Activated CD8-positive, alpha-beta memory T cell treated with anti-CD3 and anti-CD28 coated beads for 36 hours (primary cell): ENCODE measurements around the gene DNAJA2. TPM values are rescaled to one million over a fixed set of nuclear protein-coding genes. Genes with fewer than 3 reads are reported as not detected.

Source experiments
- CTCF ChIA-PET: fragments of 350-600 bp; sonication (Branson Sonifier 250); formaldehyde crosslinking; loops from one replicate; lab custom pipeline; 2021; ENCODE audit warnings: antibody characterized with exemption; lab: Charles Lee
- POLR2A ChIA-PET: fragments of 350-600 bp; sonication (Branson Sonifier 250); formaldehyde crosslinking; loops from one replicate; lab custom pipeline; 2021; ENCODE audit warnings: antibody characterized with exemption; lab: Charles Lee
- total RNA-seq, 2 experiments: library from RNA; stranded (reverse); gene quantifications; one replicate each; pipeline ENCODE4 v1.2.3, GENCODE V29; 2021

DNAJA2 gene
- total RNA-seq, 2 experiments from 2014 or later, result 84.7 to 88.1 TPM

DNA sequence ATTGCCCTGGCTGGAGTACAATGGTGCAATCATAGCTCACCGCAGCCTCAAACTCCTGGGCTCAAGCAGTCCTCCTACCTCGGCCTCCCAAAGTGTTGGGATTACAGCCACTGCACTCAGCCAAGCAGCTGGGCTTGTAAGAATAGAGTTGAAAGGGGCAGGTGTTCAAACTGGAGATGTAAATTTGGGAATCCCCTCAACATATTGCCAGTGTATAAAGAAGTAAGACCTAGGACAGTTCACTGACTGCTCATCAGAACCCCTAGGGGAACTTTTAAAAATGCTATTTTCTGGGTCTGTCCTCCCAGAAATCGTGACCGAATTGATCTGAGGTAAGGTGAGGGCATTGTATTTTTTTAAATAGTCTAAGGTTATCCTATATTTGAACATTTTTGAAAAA lies 8.9 kb upstream of the DNAJA2 start:
- ChIA-PET CTCF (no interaction called here), POLR2A (no interaction called here)

DNA sequence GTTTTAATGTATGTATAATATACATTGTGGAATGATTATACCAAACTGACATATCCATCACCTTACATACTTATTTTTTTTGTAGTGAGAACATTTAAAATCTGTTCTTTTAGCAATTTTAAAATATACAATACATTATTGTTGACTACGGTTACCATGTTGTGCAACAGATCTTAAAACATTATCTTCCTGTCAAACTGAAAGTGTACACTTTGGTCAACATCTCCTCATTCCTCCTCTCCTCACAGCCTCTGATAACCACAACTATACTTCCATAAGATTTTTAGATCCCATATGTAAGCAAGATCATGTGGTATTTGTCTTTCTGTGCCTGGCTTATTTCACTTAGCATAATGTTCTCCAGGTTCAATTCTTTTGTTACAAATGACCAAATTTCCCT lies 7.5 kb upstream of the DNAJA2 start:
- ChIA-PET POLR2A (no interaction called here), CTCF (no interaction called here)

DNA sequence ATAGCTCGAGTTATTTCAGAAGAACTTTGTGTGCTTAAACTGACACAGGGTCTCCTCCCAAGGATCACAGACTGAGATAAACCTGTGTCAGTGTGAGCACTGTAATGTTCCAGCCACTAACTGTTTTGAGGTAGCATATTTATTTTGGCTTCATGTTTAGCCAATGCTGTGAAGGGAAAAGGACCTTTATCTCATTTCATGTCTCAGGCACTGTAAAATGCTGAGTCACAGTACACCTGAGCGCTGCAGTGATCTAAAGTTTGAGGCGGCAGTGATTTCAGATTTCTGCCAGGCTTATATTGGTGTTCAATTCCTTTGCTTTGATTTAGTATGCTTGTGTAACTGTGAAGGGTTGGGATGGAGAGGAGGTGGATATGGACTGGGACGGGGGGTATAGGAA lies 3.1 kb upstream of the DNAJA2 start:
- ChIA-PET CTCF (no interaction called here), POLR2A (no interaction called here)

DNA sequence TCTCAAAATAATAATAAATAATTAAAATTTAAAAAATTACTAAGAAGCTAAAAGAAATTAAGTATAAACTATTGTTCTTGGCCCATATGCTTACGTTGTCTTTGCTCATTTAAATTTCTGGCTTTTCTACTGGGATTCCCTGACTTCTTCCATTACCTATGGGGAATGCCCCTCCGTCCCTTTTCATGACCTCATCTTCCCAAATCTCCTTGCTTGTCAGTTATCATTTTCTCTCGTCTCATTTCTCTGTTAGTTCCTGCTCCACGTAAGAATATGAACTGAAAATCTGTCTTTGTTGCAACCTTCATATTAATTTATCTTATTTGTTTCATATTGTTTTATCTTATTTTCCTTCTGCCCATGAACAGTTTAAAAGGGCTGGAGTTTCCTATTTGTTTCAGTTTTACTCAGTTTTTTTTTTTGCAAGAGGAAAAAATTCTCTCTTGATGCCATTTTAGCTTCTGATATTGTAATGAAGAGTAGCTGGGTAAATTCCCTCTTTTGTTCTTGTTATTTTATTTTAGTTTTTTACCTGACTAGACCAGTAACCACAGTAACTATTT lies 2.5 kb upstream of the DNAJA2 start:
- ChIA-PET POLR2A (no interaction called here), CTCF (interaction anchor here (0.6 kb wide), 1 partner anchor 146 kb away, joined by 3 read pairs; no protein-coding TSS in a partner anchor)

DNA sequence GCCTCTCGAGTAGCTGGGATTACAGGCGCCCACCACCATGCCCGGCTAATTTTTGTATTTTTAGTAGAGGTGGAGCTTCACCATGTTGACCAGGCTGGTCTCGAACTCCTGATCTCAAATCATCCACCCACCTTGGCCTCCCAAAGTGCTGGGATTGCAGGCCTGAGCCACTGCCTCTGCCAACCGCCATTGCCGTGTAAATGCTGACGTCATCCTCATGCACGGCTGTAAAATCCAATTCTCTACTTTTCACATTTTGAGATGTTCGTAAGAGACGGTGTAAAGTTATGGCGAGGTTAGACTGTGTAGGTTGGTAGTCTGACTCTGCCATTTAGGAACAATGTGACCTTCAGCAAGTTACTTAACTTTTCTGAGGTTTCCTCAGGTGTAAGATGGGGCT lies 1.7 kb upstream of the DNAJA2 start:
- CTCF ChIA-PET, result interaction anchor here (0.7 to 1.6 kb wide), 2 partner anchors 12 to 168 kb away, joined by 3 to 5 read pairs; partner anchors contain the start of gene NETO2
- POLR2A ChIA-PET, result no interaction called here

DNA sequence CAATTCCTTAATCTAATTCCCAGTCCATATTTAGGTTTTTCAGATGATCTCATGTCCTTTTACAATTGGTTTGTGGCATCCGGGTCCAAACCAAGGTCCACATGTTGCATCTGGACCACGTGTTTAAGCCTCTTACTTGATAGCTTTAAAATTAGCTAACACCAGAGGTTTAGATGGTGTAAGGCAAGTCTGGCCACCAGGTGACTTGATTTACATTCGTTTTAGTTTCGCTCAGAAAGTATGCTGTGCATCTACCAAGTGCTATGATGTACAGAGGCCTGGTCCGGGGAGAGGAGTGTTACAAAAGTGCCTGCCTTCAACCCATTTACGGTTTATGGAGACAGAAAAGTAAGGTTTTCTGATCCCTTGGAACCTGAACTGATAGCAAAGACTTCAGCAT lies 878 bp upstream of the DNAJA2 start:
- POLR2A ChIA-PET, result interaction anchor here (1.0 to 1.9 kb wide), 3 partner anchors 12 to 169 kb away, joined by 3 to 5 read pairs (median 4); partner anchors contain the start of genes C16orf87 and NETO2
- CTCF ChIA-PET, result interaction anchor here (1.0 to 1.6 kb wide), 6 partner anchors 11 to 169 kb away, joined by 3 to 5 read pairs (median 3); partner anchors contain the start of gene NETO2

DNA sequence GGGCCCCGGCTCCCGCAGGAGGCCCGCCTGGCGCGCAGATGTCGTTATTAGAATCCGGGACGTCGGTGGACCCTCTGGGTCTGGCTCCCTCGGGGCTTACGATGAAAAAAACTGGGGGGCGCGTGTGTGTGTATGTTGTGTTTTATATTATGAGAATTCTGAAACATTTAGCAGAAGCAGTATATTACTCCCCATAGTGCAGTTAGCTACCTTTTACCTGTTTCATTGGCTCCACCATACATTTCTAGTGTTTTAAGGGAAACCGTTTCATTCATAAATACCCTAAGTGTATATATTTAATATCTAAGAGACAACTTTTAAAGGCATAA lies 486 bp upstream of the DNAJA2 start:
- POLR2A ChIA-PET, result interaction anchor here (1.0 to 1.9 kb wide), 3 partner anchors 12 to 169 kb away, joined by 3 to 5 read pairs (median 4); partner anchors contain the start of genes C16orf87 and NETO2

DNA sequence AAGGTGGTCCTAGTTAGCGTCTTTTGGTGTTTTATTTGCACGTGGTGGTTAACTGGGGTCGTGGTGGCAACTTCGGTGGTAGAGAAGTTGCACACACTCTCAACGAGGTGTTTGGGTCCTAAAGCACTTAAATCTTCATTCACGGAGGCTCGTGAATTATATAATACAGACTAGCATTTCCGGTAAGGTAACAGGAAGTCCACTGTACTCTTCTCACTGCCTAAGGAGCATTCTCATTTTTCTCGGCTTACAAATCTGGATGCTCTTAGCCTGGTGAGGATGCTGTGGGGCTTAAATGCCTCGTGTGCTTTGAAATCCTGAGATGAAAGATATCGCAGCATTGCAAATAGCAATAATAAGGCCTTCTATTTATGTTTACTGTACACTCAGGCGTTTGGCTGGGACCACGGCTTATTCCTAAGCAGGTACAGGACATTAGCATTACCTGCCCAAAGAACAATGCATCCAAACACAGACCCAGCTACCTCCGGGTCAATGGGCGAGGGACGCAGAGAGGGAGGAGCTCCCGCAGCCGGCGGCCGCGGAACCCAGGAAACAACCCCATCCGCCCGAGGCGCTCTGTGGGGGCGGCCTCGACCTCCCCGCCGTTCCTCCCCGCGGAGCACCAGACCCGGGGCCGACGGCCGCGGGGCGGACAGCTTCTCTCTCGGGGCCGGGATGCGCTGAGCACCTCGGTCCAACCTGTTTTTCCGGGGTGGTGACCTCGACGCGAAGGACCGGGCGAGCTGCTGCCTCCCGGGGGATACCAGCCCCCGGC lies 856 bp downstream of the DNAJA2 start:
- CTCF ChIA-PET, result interaction anchor here (0.7 to 2.0 kb wide), 5 partner anchors 16 to 489 kb away, joined by 3 to 4 read pairs (median 3); partner anchors contain the start of genes ITFG1 and PHKB
- POLR2A ChIA-PET, result interaction anchor here (0.6 to 1.9 kb wide), 7 partner anchors 15 to 488 kb away, joined by 3 to 7 read pairs (median 5); partner anchors contain the start of genes ITFG1, NETO2 and PHKB

More for the DNA sequence above, 486 bp upstream of the DNAJA2 start:
- CTCF ChIA-PET, result interaction anchor here (0.9 to 1.6 kb wide), 7 partner anchors 10 to 170 kb away, joined by 3 to 5 read pairs (median 3); partner anchors contain the start of gene NETO2

DNA sequence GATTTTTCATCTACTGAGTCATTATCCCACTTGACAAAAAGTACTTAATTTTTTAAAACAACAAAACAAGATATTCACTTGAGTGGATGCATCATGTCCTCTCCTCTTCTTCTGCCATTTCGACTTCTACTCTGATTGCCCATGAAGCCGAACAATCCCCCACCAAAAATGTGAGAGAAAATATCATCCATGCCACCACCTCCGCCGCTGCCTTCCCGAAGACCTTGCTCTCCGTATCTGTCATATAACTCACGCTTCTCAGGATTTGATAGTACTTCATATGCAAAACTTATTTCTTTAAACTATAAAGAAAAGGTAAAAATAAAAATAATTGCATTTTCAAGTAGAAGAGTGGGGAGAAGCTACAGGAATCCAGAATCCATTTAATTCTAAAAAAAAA lies 2.2 kb downstream of the DNAJA2 start:
- CTCF ChIA-PET, result interaction anchor here (0.6 to 2.0 kb wide), 3 partner anchors 15 to 165 kb away, joined by 3 to 4 read pairs (median 3); no protein-coding TSS in a partner anchor
- POLR2A ChIA-PET, result interaction anchor here (0.6 kb wide), 1 partner anchor 186 kb away, joined by 3 read pairs; no protein-coding TSS in a partner anchor

DNA sequence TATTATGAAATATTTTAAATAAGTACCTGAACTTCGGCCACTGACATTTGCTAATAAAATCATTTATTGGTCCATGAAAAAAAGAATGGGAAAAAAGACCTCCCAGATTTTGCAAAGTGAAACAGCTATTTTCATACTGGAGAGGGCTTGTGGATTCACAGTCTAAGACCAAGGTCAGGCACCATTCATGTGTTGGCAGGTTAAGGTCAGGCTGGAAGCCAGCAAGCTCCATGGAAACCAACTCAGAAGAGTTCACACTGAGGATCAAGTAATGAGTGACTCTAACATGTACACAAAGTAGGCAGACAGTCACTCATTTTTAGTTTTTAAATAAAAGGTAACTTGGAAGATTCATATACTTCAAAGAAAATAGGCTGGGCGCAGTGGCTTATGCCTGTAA lies 3.4 kb downstream of the DNAJA2 start:
- POLR2A ChIA-PET, result no interaction called here
- CTCF ChIA-PET, result interaction anchor here (0.6 kb wide), 1 partner anchor 187 kb away, joined by 4 read pairs; no protein-coding TSS in a partner anchor

DNA sequence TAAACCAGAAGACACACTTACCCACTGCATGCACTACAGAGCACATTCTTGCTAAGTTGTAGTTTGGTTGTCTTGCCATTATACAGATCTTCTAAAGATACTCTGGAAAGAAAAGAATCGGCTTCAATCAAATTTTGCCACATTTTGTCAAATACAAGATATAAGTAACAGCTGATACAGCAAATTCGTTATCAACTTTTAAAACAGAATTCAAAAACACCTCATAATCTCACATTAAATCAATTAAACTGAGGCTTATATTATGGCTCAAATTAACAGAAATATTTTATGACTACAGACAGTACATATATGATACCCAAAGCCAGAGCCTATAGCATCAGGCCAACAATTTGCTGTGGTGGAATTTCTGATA lies 5.4 kb downstream of the DNAJA2 start:
- ChIA-PET POLR2A (no interaction called here), CTCF (no interaction called here)

DNA sequence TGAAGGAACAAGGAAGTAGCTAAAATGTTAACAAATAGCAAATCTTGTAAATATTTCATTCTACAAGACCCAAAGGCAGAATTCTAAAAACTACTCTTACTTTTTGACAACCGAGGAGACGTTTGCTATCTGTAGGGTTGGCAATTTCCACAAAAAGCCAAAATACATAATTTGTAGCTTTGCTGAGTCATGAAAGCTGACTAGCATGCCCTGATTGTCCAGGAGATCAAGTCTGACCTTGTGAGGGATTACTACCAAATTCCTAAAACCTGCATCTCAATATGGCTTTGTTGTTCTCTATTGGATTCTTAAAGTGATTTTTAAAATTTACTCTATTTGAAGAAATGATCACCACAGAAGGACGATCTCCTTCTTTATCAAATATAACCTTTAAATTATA lies 10.8 kb downstream of the DNAJA2 start:
- ChIA-PET POLR2A (interaction anchor here (1.1 kb wide), 1 partner anchor 11 kb away, joined by 3 read pairs; the partner anchor contains the start of gene DNAJA2), CTCF (interaction anchor here (0.6 to 0.9 kb wide), 3 partner anchors 11 to 40 kb away, joined by 3 read pairs; partner anchors contain the start of gene DNAJA2)

DNA sequence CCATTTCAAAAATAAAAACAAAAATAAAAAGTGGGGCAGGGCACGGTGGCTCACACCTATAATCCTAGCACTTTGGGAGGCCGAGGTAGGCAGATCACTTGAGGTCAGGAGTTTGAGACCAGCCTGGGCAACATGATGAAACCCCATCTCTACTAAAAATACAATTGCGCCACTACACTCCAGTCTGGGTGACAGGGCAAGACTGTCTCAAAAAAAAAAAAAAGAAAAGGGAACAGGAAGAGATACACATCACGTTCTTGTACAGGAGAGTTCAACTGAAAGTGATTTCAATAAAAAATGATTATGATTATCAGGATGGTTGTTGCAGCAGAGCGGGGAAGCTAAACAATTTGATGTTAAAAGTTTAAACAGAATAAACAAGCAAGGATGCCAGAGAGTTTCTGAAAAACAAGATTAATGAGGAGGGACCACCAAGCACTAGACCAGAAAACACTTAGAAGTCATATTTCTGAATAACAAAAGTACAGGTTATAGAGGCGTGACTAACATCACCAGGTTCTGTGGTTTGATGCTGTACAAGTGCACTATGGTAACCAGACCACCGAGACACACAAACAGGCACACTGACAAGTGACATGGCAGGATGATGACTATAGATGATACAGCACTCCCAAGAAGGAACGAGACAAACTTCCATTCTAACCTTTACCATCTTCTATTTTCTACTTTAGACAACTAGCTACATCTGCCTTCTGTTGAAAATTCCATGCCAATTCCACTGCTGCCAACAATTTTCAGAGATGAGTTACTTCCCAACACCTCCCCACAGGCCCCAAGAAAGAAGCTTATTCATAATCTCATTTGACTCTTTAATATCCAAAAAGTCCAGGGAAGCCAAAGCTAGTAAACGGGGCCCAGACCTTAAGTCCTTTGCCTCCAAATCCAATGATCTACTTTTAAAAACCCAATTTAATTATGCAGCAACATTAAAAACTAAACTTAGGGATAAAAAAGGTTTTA lies 11.8 kb downstream of the DNAJA2 start:
- ChIA-PET POLR2A (interaction anchor here (0.6 to 1.1 kb wide), 3 partner anchors 12 to 687 kb away, joined by 3 to 8 read pairs (median 3); partner anchors contain the start of gene DNAJA2), CTCF (interaction anchor here (0.8 to 0.9 kb wide), 2 partner anchors 12 to 32 kb away, joined by 3 read pairs; partner anchors contain the start of gene DNAJA2)

DNA sequence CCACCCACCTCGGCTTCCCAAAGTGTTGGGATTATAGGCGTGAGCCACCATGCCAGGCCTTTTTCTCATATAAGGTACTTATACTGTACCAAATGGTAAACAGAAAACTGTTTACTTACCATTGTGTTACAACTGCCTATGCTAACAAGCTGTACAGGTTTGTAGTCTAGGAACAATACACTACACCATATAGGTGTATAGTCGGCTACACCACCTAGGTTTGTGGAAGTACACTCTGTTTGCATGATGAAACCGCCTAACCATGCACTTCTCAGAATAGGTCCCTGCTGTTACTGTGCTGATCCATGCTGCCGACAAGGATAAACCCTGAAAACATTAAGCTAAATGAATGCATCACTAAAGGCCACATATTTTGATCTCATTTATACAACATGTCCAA lies 18.9 kb downstream of the DNAJA2 start:
- CTCF ChIA-PET, result no interaction called here
- POLR2A ChIA-PET, result no interaction called here

DNA sequence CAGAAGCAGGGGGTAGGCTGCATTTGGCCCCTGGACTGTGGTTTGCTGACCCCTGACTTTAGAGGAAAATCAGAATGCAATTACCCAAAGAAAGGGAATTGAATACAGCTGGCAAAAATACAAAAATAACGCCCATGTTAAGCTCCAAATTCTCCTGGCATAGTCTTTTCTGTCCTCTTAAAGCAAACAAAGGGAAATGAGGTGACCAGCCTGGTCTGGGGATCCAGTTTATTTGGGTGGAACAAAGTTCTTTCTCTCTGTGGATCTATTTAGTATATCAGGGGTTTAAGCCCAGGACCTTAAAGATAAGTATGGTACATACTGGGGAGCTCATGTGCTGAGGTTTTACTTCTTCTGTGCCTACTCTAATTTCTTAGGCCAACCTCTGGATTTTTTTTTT lies 23.5 kb downstream of the DNAJA2 start:
- POLR2A ChIA-PET, result interaction anchor here (0.6 kb wide), 1 partner anchor 15 kb away, joined by 4 read pairs; no protein-coding TSS in a partner anchor
- CTCF ChIA-PET, result interaction anchor here (1.5 kb wide), 1 partner anchor 20 kb away, joined by 4 read pairs; no protein-coding TSS in a partner anchor

DNA sequence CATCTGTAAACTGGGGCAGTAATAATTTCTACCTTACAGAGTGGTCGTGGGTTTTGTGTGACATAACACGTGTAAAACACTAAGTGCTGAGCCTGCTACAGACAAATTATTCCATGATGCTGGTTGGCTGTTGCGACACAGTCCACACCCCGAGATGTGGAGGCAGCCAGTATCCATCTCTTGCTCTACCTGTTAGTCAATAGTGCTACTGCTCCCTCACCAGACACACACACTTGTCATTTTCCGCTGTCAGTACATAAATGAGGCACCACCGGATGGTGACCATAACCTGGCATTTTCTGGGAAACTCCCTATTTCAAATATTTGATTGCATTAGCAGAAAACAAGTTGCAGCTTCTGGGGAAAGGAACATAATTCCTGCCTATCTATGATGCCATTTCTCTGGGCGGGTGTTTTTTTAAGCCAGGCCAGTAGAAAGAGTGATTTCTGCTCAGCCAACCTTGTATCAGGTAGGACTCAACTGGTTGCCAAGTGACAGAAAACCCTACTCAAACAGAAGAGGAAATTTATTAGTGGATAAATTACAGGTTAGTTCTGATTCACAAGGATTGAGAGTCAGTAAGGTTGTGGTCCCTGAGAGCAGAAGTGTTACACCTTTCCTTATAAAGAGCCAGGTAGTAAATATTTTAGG lies 24.1 kb downstream of the DNAJA2 start:
- POLR2A ChIA-PET, result interaction anchor here (0.6 kb wide), 1 partner anchor 16 kb away, joined by 4 read pairs; no protein-coding TSS in a partner anchor
- CTCF ChIA-PET, result interaction anchor here (2.1 kb wide), 1 partner anchor 88 kb away, joined by 7 read pairs; no protein-coding TSS in a partner anchor

DNA sequence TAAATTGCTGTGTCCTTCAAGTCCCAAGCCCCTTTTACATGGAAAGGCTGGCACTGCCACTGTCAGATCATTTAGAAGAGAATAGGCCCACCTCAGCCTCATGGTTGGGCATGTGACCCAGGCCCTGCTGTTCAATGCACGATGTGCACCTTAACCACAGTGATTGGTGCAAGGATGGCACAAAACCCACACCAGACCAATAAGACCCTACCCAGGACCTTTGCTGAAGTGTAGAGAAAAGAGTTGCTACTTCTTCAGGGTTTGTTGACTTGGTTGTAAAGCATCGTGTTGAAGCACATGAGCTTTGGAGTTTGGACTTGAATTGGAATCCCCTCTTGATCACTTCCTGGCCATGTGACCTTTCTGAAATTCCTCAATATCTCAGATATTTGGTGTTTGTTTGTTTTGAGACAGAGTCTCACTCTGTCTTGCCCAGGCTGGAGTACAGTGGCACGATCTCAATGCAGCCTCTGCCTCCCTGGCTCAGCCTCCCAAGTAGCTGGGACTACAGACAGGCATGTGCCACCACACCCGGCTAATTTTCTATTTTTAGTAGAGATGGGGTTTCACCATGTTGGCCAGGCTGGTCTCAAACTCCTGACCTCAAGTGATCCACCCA lies 24.8 kb downstream of the DNAJA2 start:
- CTCF ChIA-PET, result interaction anchor here (0.9 to 2.1 kb wide), 3 partner anchors 10 to 89 kb away, joined by 3 to 7 read pairs (median 4); no protein-coding TSS in a partner anchor
- POLR2A ChIA-PET, result no interaction called here
